ENCODE results near the gene WDR74.

GRCh38 chr11:62817129-62817528 lies 22.3 kb downstream of the WDR74 start:
- TF ChIP-seq, protein P1, sequence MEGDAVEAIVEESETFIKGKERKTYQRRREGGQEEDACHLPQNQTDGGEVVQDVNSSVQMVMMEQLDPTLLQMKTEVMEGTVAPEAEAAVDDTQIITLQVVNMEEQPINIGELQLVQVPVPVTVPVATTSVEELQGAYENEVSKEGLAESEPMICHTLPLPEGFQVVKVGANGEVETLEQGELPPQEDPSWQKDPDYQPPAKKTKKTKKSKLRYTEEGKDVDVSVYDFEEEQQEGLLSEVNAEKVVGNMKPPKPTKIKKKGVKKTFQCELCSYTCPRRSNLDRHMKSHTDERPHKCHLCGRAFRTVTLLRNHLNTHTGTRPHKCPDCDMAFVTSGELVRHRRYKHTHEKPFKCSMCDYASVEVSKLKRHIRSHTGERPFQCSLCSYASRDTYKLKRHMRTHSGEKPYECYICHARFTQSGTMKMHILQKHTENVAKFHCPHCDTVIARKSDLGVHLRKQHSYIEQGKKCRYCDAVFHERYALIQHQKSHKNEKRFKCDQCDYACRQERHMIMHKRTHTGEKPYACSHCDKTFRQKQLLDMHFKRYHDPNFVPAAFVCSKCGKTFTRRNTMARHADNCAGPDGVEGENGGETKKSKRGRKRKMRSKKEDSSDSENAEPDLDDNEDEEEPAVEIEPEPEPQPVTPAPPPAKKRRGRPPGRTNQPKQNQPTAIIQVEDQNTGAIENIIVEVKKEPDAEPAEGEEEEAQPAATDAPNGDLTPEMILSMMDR (conservative IDR thresholded peaks at IDR 0.05; ENCODE audit: low read depth, low read length): no peak
- no peak for TF ChIP-seq EZH2 (IDR thresholded peaks at IDR 0.05; ENCODE audit: borderline replicate concordance, low read depth, low read length, poor library complexity, severe bottlenecking)
